SK-N-MC (cell line): ENCODE results near the gene SDF2.

Source experiments
- DNase-seq: peaks from one replicate; pipeline ENCODE4 v3.0.0-alpha.2; 2011; ENCODE audit warnings: low read depth, low spot score
- H3K27ac ChIP-seq: fragments of 200-600 bp; sonication (generic); 2 replicates; pipeline ENCODE4 v1.5.1; 2016; ENCODE audit warnings: mixed run types
- H3K36me3 ChIP-seq: fragments of 200-600 bp; sonication (generic); 2 replicates; pipeline ENCODE4 v1.6.1; 2017; ENCODE audit warnings: antibody characterized with exemption, low read length, mixed read lengths; ENCODE audit not compliant: insufficient read depth
- H3K4me3 ChIP-seq: fragments of 200-600 bp; sonication (generic); 2 replicates; pipeline ENCODE4 v1.5.1; 2016
- H3K9ac ChIP-seq: fragments of 200-600 bp; sonication (generic); 2 replicates; pipeline ENCODE4 v1.8.0; 2017; ENCODE audit warnings: mixed run types, mixed read lengths; ENCODE audit not compliant: insufficient read length
- H3K9me3 ChIP-seq: fragments of 200-600 bp; sonication (generic); 2 replicates; pipeline ENCODE4 v1.6.1; 2017; ENCODE audit warnings: low read depth, mild to moderate bottlenecking, antibody characterized with exemption, low read length, moderate library complexity, mixed read lengths
- EZH2 ChIP-seq: fragments of 200-600 bp; sonication (generic); IDR thresholded peaks from one replicate; pipeline ENCODE4 v1.6.1; 2017; ENCODE audit warnings: antibody characterized with exemption
- FOXP2 ChIP-seq: optimal IDR thresholded peaks from 2 replicates; pipeline ENCODE3; 2011; ENCODE audit warnings: mild to moderate bottlenecking, moderate library complexity; ENCODE audit not compliant: insufficient read depth; ENCODE audit errors: extremely low read length, control extremely low read depth
- POLR2AphosphoS5 ChIP-seq: IDR thresholded peaks from 2 replicates; pipeline ENCODE4 v1.6.1; 2012; ENCODE audit warnings: mild to moderate bottlenecking, low read depth, low read length, borderline replicate concordance

SDF2 gene

DNA sequence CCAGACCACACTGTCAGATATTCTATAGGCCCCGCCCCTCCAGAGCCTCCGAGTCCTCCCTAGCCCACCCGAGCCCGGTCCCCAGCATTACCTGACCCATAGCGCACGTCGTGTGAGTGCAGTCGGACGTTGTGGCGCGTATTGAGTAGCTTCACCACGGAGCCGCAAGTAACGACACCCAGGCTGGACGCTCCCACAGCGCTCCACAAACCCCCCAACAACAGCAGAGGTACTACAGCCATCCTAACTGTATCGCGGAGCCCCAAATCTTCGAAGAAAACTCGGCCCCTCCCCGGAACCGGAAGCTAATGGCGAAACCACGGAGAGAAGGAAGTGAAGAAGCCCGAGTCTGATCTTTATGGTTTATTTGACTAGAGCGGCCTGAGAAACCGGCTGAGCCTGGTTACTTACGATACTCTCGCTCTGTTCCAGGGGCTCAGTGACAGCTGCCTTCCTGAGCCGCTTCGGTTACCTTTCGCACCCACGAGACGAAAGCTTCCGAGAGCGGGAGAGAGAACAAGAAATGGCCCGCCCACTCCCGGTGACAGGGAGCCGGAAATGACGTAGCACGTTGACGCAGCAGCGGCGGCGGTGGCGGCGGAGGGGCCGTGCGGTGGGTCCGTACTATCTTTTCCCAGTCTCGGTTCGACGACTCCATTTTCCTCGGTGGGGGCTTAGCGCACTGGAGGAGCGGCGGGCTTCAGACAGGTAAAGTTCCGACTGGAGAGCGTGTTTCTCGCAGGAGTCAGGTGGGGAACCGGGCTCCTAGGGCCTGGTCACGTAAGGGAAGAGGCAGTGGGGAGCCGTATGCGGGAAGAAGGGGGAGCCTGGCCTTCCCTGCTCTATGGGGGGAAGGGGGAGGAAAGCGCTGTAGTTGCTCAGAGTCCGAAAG, at the start of gene SDF2, which contains the start of gene SUPT6H:
Gene SDF2 (minus strand): TSS at position 272 of the 892 bp plus-strand sequence. CDS start 30 bp downstream, at position 242.
Gene SUPT6H (plus strand): TSS at position 571 of the 892 bp plus-strand sequence. CDS start 11,197 bp downstream, outside the sequence.
- H3K36me3 ChIP-seq = peaks cover 25% of the 10 kb centered on the region
- TF ChIP-seq EZH2 = no peak
- TF ChIP-seq POLR2AphosphoS5 = peak; percentile 93
- DNase-seq = peak; percentile 50
- no peaks in the 10 kb centered on the region for H3K9me3 ChIP-seq
- peak within 1 kb of the TSS; percentile 91 for H3K9ac ChIP-seq
- peak within 1 kb of the TSS; percentile 84 for H3K4me3 ChIP-seq
- H3K27ac ChIP-seq = peak within 1 kb of the TSS; percentile 93

GRCh38 chr17:28710861-28711722, 49.4 kb upstream of the SDF2 start:
- H3K9ac ChIP-seq = peak overlapping the region; percentile 73
- DNase-seq = no peak
- no peaks in the 10 kb centered on the region for H3K9me3 ChIP-seq
- H3K4me3 ChIP-seq = peak overlapping the region; percentile 81
- TF ChIP-seq EZH2 = no peak
- peak; percentile 83 for TF ChIP-seq POLR2AphosphoS5
- no peak for TF ChIP-seq FOXP2
- peak overlapping the region; percentile 74; the same call in 1 of the 2 replicates for H3K27ac ChIP-seq
- peaks cover 28% of the 10 kb centered on the region; the same call in 1 of the 2 replicates for H3K36me3 ChIP-seq

- Histone ChIP-seq H3K9me3 (no peaks in the 10 kb centered on the region), H3K9ac (no peak overlapping the region), H3K27ac (peak overlapping the region; percentile 31; the same call in 1 of the 2 replicates), H3K4me3 (no peak overlapping the region), H3K36me3 (peaks cover 4% of the 10 kb centered on the region; the same call in 1 of the 2 replicates)
- DNase-seq = no peak
- no peak for TF ChIP-seq EZH2
- no peak for TF ChIP-seq FOXP2
Observed at GRCh38 chr17:28707339-28707720, 45.6 kb upstream of the SDF2 start.

- no peak overlapping the region for H3K27ac ChIP-seq
- TF ChIP-seq POLR2AphosphoS5 (no peak), FOXP2 (no peak), EZH2 (no peak)
- H3K36me3 ChIP-seq = peaks cover 10% of the 10 kb centered on the region; the same call in 1 of the 2 replicates
- no peak overlapping the region for H3K4me3 ChIP-seq
- H3K9me3 ChIP-seq = no peaks in the 10 kb centered on the region
- no peak overlapping the region for H3K9ac ChIP-seq
- DNase-seq = no peak
Observed at GRCh38 chr17:28706471-28707338, 45.0 kb upstream of the SDF2 start.

- DNase-seq = no peak
- Histone ChIP-seq H3K27ac (no peak overlapping the region), H3K36me3 (peaks cover 19% of the 10 kb centered on the region; the same call in 1 of the 2 replicates), H3K4me3 (no peak overlapping the region), H3K9ac (no peak overlapping the region), H3K9me3 (no peaks in the 10 kb centered on the region)
- TF ChIP-seq POLR2AphosphoS5 (no peak), EZH2 (no peak)
Observed at GRCh38 chr17:28705728-28706334, 44.1 kb upstream of the SDF2 start.

- H3K4me3 ChIP-seq = no peak overlapping the region
- no peaks in the 10 kb centered on the region for H3K9me3 ChIP-seq
- no peak overlapping the region for H3K27ac ChIP-seq
- peaks cover 26% of the 10 kb centered on the region; the same call in 1 of the 2 replicates for H3K36me3 ChIP-seq
- DNase-seq = no peak
- TF ChIP-seq EZH2 (no peak), FOXP2 (no peak), POLR2AphosphoS5 (no peak; the same call in 1 of the 2 replicates)
- H3K9ac ChIP-seq = no peak overlapping the region
Observed at GRCh38 chr17:28705074-28705659, 43.5 kb upstream of the SDF2 start.

- DNase-seq = no peak
- Histone ChIP-seq H3K9ac (no peak overlapping the region), H3K9me3 (no peaks in the 10 kb centered on the region), H3K4me3 (no peak overlapping the region), H3K27ac (no peak overlapping the region), H3K36me3 (peaks cover 34% of the 10 kb centered on the region; the same call in 1 of the 2 replicates)
- 0 out of 2 replicates have a peak, but pooled peaks have one; percentile 28 for TF ChIP-seq POLR2AphosphoS5
- TF ChIP-seq EZH2 = no peak
Observed at GRCh38 chr17:28704219-28704858, 42.6 kb upstream of the SDF2 start.
